HL-60/S4 treated with phorbol 12-myristate 13-acetate at 8.2 ng/mL for 4 days and 3 days (cell line): ENCODE data around the gene ZNF175.
"Not testable (repeated sequence)": the region's sequence is repeated elsewhere in the genome, so short reads cannot be mapped to it uniquely, and the experiment has no call there.

Experiments used
- in situ Hi-C: fragments of 300-500 bp; cut with MboI; formaldehyde crosslinking; loops from 2 replicates; pipeline ENCODE4 v1.15.0; 2022; ENCODE audit warnings: low sequenced_read_pairs

Gene ZNF175

GRCh38 chr19:51626675-51627074, 55.6 kb downstream of the ZNF175 start:
- in situ Hi-C loops = no loop called here

- in situ Hi-C loops = no loop called here
Measured at GRCh38 chr19:51627491-51628138, 56.5 kb downstream of the ZNF175 start.

- in situ Hi-C loops = no loop called here
Measured at GRCh38 chr19:51628153-51628939, 57.3 kb downstream of the ZNF175 start.

GRCh38 chr19:51630315-51630714, 59.2 kb downstream of the ZNF175 start, which contains the start of gene SIGLEC5:
TSS of gene SIGLEC5 (minus strand) at chr19:51630401. CDS start at chr19:51630335, 66 bp downstream.
- in situ Hi-C loops = not testable (repeated sequence)

GRCh38 chr19:51632126-51632525, 61.0 kb downstream of the ZNF175 start:
- in situ Hi-C loops = no loop called here

GRCh38 chr19:51637362-51637978, 66.4 kb downstream of the ZNF175 start:
- in situ Hi-C loops = no loop called here

GRCh38 chr19:51639916-51640315, 68.8 kb downstream of the ZNF175 start:
- in situ Hi-C loops = no loop called here

- in situ Hi-C loops = no loop called here
Measured at GRCh38 chr19:51640386-51640785, 69.3 kb downstream of the ZNF175 start.

- in situ Hi-C loops = no loop called here
Measured at GRCh38 chr19:51641648-51642047, 70.6 kb downstream of the ZNF175 start.
